ENCODE measurements around the gene PRKAA1.

DNA sequence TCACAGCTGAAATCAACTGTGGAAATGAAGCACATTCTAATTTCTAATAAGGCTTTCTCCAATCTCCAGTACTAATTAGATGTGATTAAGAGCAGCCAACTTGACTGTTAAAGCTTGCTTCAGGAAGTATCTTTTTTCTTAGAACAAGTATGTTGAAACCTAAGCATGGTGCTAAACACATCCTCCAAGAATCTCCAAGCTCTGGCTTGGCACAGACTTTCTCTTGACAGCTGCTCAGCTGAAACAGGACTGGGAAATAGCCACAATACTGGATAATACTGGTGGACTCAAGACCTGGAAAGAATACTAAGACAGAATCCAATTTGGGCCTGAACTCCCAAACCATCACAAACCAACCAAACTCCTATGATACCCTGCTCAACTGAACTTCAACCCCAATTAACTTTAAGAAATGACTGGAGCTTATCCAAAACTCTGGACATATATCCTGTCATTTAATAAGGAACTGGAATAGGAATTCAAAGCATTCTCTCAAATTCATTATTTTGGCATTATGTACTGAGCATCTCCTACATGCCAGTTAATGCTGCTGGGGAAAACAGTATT lies 16.2 kb downstream of the PRKAA1 start:
- TF ChIP-seq, protein P1, sequence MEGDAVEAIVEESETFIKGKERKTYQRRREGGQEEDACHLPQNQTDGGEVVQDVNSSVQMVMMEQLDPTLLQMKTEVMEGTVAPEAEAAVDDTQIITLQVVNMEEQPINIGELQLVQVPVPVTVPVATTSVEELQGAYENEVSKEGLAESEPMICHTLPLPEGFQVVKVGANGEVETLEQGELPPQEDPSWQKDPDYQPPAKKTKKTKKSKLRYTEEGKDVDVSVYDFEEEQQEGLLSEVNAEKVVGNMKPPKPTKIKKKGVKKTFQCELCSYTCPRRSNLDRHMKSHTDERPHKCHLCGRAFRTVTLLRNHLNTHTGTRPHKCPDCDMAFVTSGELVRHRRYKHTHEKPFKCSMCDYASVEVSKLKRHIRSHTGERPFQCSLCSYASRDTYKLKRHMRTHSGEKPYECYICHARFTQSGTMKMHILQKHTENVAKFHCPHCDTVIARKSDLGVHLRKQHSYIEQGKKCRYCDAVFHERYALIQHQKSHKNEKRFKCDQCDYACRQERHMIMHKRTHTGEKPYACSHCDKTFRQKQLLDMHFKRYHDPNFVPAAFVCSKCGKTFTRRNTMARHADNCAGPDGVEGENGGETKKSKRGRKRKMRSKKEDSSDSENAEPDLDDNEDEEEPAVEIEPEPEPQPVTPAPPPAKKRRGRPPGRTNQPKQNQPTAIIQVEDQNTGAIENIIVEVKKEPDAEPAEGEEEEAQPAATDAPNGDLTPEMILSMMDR (IDR thresholded peaks at IDR 0.05) = no peak
- TF ChIP-seq POLR2AphosphoS5 (IDR thresholded peaks at IDR 0.05) = no peak
